Upper lobe of left lung (tissue), 6 donors: ENCODE data around the gene SPTB. TPM values are rescaled to one million over a fixed set of nuclear protein-coding genes. Genes with fewer than 3 reads are reported as not detected.

Source experiments
- ATAC-seq, 2 donors: fragments of 200-7000 bp; cut with Tn5 transposase; one replicate each; pipeline ENCODE4 v1.9.1; 2022; ENCODE audit warnings: mild to moderate bottlenecking in 2 of 2, moderate library complexity in 2 of 2; ENCODE audit not compliant: low FRiP score in 2 of 2
- DNase-seq, 2 donors: peaks; one replicate each; pipeline ENCODE4 v3.0.0-alpha.2; 2019 to 2020
- H3K27ac ChIP-seq, 4 donors: fragments of 200-600 bp; sonication (generic); one replicate each; pipeline ENCODE4 v1.5.1; 2016 to 2019
- H3K27me3 ChIP-seq, 4 donors: fragments of 200-600 bp; sonication (generic); one replicate each; pipeline ENCODE4 v1.5.1; 2017 to 2019
- H3K36me3 ChIP-seq, 4 donors: fragments of 200-600 bp; sonication (generic); one replicate each; pipeline ENCODE4 v1.5.1; 2016 to 2019
- H3K4me1 ChIP-seq, 4 donors: fragments of 200-600 bp; sonication (generic); one replicate each; pipeline ENCODE4 v1.5.1; 2018 to 2019
- H3K4me3 ChIP-seq, 4 donors: fragments of 200-600 bp; sonication (generic); one replicate each; pipeline ENCODE4 v1.5.1; 2017 to 2019; ENCODE audit warnings: mild to moderate bottlenecking in 2 of 4, moderate library complexity in 1 of 4
- H3K9me3 ChIP-seq, 4 donors: fragments of 200-600 bp; sonication (generic); one replicate each; pipeline ENCODE4 v1.5.1; 2018 to 2019
- CTCF ChIP-seq, 6 experiments: fragments of 450-650 bp in 4 of 6; fragments of 200-600 bp in 2 of 6; sonication (generic) in 2 of 6; IDR thresholded peaks; one replicate each; pipeline ENCODE4 v1.5.1; 2016 to 2019; ENCODE audit warnings: antibody characterized with exemption in 6 of 6
- EP300 ChIP-seq, 4 donors: sonication (generic); formaldehyde crosslinking; IDR thresholded peaks; one replicate each; pipeline ENCODE4 v1.5.1; 2017; ENCODE audit warnings: antibody characterized with exemption in 4 of 4, control low read depth in 2 of 4
- POLR2A ChIP-seq, 4 donors: fragments of 450-650 bp; IDR thresholded peaks; one replicate each; pipeline ENCODE4 v1.5.1; 2016 to 2017; ENCODE audit warnings: antibody characterized with exemption in 4 of 4, mild to moderate bottlenecking in 2 of 4
- POLR2AphosphoS5 ChIP-seq, 2 donors: sonication (generic); formaldehyde crosslinking; IDR thresholded peaks; one replicate each; pipeline ENCODE4 v1.5.1; 2017; ENCODE audit warnings: antibody characterized with exemption in 2 of 2
- WGBS, 2 donors: methylation state at CpG; one replicate each; pipeline ENCODE4 v1.1.5; 2017 to 2018; 5-methylcytosine and 5-hydroxymethylcytosine counted together
- total RNA-seq, 6 donors: library from RNA; depleted of rRNA in 4 of 6; stranded (reverse); fragments of >200 nt in 4 of 6; gene quantifications; one replicate each; pipeline versions ENCODE4 v1.1.0 to v1.2.1, GENCODE V29; 2016 to 2021
- donor health status: DM: no; HTN: no; CAD: no; lungs with moderate emphysema.
- donor health status: DM: no; HTN: yes; CAD: no; lungs with severe emphysema.

SPTB gene
- total RNA-seq, 6 donors from 2014 or later: 2.1 to 3.3 (median 2.7) TPM

DNA sequence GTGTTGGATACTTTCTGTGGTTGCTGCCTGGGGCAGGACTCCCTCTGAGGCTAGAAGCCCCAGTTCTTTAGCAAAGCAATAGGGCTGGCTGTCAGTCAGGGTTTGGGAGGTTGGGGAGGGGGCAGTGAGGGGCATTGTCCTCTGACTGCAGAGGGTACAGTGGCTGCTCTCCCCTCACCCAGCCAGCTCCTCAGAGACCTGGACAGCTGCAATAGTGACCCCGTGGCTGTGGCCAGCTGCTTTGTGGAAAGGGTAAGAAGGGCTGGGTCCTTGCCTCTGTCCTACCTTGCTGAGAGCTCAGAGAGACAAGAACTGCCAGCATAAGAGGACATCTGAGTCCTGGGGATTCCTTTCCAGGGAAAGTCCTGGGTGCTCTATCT, 149.7 kb downstream of the SPTB start:
- H3K9me3 ChIP-seq: no peaks in the 10 kb centered on the region
- ATAC-seq (no peak), DNase-seq (no peak)
- WGBS, 2 donors: 91 to 100% methylated on average over 1 of the region's 1 CpG
- H3K27ac ChIP-seq: no peak overlapping the region
- H3K27me3 ChIP-seq: no peaks in the 10 kb centered on the region
- TF ChIP-seq POLR2A (IDR thresholded peaks at IDR 0.05): no peak
- no peak for TF ChIP-seq POLR2AphosphoS5 (IDR thresholded peaks at IDR 0.05)
- no peak for TF ChIP-seq CTCF (IDR thresholded peaks at IDR 0.05)
- no peak for TF ChIP-seq EP300 (IDR thresholded peaks at IDR 0.05)
- H3K36me3 ChIP-seq: peaks cover 6 to 44% (median 39%) of the 10 kb centered on the region in 4 donors
- no peak overlapping the region for H3K4me3 ChIP-seq
- H3K4me1 ChIP-seq: peaks cover 0 to 11% (median 2%) of the 10 kb centered on the region in 4 donors

DNA sequence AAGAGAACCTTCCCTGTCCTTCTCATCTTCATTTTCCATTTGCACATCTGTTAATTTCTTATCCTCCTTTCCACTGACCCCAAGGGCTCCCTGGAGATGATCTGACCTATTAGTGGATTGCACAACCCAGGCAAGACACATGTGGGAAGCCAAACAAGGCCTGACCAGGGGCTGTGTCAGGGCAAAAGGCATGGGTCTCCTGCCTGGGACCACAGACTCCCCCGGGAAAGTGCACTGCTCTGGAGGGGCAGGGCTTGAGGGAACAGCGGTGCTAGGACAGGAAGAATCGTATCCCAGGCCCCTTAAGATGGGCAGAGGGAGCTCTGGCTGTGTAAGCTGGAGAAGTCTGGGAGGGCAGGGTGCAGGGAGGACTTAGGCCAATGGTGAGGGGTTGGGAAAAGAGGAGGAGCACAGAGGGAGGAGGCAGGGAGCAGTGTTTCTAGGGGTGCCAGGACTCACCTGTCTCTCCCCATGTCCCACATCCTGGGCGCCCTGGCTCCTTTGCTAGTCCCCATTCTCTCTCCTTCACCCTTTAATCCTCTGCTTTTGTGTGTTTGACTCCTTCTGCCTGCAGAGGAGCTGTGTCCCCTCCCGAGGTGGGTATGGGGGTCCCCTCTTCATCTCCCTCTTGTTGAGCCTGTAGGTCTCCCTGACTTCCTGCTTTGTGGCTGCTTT, 150.2 kb downstream of the SPTB start:
- Histone ChIP-seq H3K27me3 (no peaks in the 10 kb centered on the region), H3K9me3 (no peaks in the 10 kb centered on the region), H3K36me3 (peaks cover 6 to 44% (median 39%) of the 10 kb centered on the region in 4 donors), H3K4me1 (peaks cover 0 to 9% (median 4%) of the 10 kb centered on the region in 4 donors), H3K4me3 (no peak overlapping the region), H3K27ac (no peak overlapping the region)
- TF ChIP-seq POLR2AphosphoS5 (IDR thresholded peaks at IDR 0.05) (no peak), POLR2A (IDR thresholded peaks at IDR 0.05) (no peak), EP300 (IDR thresholded peaks at IDR 0.05) (no peak), CTCF (IDR thresholded peaks at IDR 0.05) (no peak)
- 77 to 80% methylated on average over 5 of the region's 5 CpGs for WGBS, 2 donors
- ATAC-seq (peak in 1 of 2 donors; percentile 58), DNase-seq (no peak)

DNA sequence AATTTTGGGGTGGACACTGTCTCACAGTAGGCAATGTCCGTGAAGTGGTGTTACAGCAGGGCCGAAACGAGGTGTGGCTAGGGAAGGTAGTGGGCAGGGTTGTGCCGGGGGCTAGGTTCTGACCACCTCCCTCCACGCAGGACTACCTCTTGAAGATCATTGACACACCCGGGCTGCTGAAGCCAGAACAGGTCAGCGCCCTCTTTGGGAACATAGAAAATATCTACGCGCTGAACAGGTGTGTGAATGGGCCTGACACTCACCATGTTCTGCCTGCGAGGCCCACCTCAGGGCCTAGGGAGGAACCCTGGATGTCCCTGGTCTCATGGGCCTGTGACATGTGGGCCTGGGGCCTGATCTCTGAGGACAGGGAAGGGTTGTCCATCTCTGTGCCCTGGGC, 150.9 kb downstream of the SPTB start:
- H3K9me3 ChIP-seq: no peaks in the 10 kb centered on the region
- no peak for ATAC-seq
- H3K4me1 ChIP-seq: peaks cover 2 to 9% (median 7%) of the 10 kb centered on the region in 4 donors
- no peak for DNase-seq
- no peak for TF ChIP-seq POLR2A (IDR thresholded peaks at IDR 0.05)
- TF ChIP-seq CTCF (IDR thresholded peaks at IDR 0.05): no peak
- no peak for TF ChIP-seq EP300 (IDR thresholded peaks at IDR 0.05)
- no peak for TF ChIP-seq POLR2AphosphoS5 (IDR thresholded peaks at IDR 0.05)
- H3K36me3 ChIP-seq: peaks cover 6 to 44% (median 39%) of the 10 kb centered on the region in 4 donors
- 93 to 96% methylated on average over 8 to 10 of the region's 10 CpGs for WGBS, 2 donors
- H3K27me3 ChIP-seq: no peaks in the 10 kb centered on the region
- H3K27ac ChIP-seq: no peak overlapping the region
- no peak overlapping the region for H3K4me3 ChIP-seq

GRCh38 chr14:64728106-64728505, 151.6 kb downstream of the SPTB start:
- Histone ChIP-seq H3K27me3 (no peaks in the 10 kb centered on the region), H3K27ac (peak overlapping the region in 1 of 4 donors; percentile 13), H3K4me3 (no peak overlapping the region), H3K36me3 (peaks cover 6 to 40% (median 38%) of the 10 kb centered on the region in 4 donors), H3K4me1 (peaks cover 4 to 11% (median 8%) of the 10 kb centered on the region in 4 donors), H3K9me3 (no peaks in the 10 kb centered on the region)
- WGBS, 2 donors: 83 to 84% methylated on average over 5 to 6 of the region's 6 CpGs
- ATAC-seq (no peak), DNase-seq (no peak)
- no peak for TF ChIP-seq POLR2A (IDR thresholded peaks at IDR 0.05)
- no peak for TF ChIP-seq POLR2AphosphoS5 (IDR thresholded peaks at IDR 0.05)
- TF ChIP-seq CTCF (IDR thresholded peaks at IDR 0.05): no peak
- no peak for TF ChIP-seq EP300 (IDR thresholded peaks at IDR 0.05)
